SK-N-SH treated with all-trans-retinoic acid at 6 μM for 48 hours (cell line): ENCODE data around the gene CHID1.

Experiments used
- ATAC-seq: fragments of 200-7000 bp; cut with Tn5 transposase; 3 replicates; pipeline ENCODE4 v1.9.1; 2020; ENCODE audit warnings: mild to moderate bottlenecking, moderate library complexity
- ARNTL ChIP-seq: fragments of 450-650 bp; formaldehyde crosslinking; IDR thresholded peaks from 2 replicates; pipeline ENCODE4 v1.5.0; 2020; ENCODE audit warnings: low read depth, mild to moderate bottlenecking, moderate library complexity, borderline replicate concordance
- BACH2 ChIP-seq: fragments of 250-450 bp; sonication (Bioruptor Pico); IDR thresholded peaks from 2 replicates; pipeline ENCODE4 v1.9.0; 2021; ENCODE audit warnings: mild to moderate bottlenecking, borderline replicate concordance
- CREB5 ChIP-seq: fragments of 250-450 bp; sonication (Bioruptor Pico); IDR thresholded peaks from 2 replicates; pipeline ENCODE4 v1.5.1; 2020; ENCODE audit warnings: low read depth, mild to moderate bottlenecking, moderate library complexity
- CSDC2 ChIP-seq: fragments of 250-450 bp; sonication (Bioruptor Pico); IDR thresholded peaks from 2 replicates; pipeline ENCODE4 v1.5.0; 2020; ENCODE audit warnings: mild to moderate bottlenecking, moderate library complexity
- CSRNP3 ChIP-seq: fragments of 250-450 bp; sonication (Bioruptor Pico); IDR thresholded peaks from 2 replicates; pipeline ENCODE4 v1.5.1; 2021; ENCODE audit warnings: mild to moderate bottlenecking, moderate library complexity
- ESRRG ChIP-seq: fragments of 250-450 bp; sonication (Bioruptor Pico); IDR thresholded peaks from 2 replicates; pipeline ENCODE4 v1.6.1; 2021; ENCODE audit warnings: mild to moderate bottlenecking
- GLIS3 ChIP-seq: fragments of 250-450 bp; sonication (Bioruptor Pico); IDR thresholded peaks from 2 replicates; pipeline ENCODE4 v1.5.0; 2020; ENCODE audit warnings: mild to moderate bottlenecking, moderate library complexity
- ISL1 ChIP-seq: fragments of 250-450 bp; sonication (Bioruptor Pico); IDR thresholded peaks from 2 replicates; pipeline ENCODE4 v2.1.2; 2022; ENCODE audit warnings: mild to moderate bottlenecking, moderate library complexity
- OSR1 ChIP-seq: fragments of 250-450 bp; sonication (Bioruptor Pico); IDR thresholded peaks from 2 replicates; pipeline ENCODE4 v1.8.0; 2022; ENCODE audit warnings: moderate library complexity, mild to moderate bottlenecking, inconsistent platforms
- PATZ1 ChIP-seq: fragments of 250-450 bp; sonication (Bioruptor Pico); IDR thresholded peaks from 2 replicates; pipeline ENCODE4 v1.8.0; 2020; ENCODE audit warnings: mild to moderate bottlenecking, moderate library complexity, borderline replicate concordance
- POU6F1 ChIP-seq: fragments of 250-450 bp; sonication (Bioruptor Pico); IDR thresholded peaks from 2 replicates; pipeline ENCODE4 v1.8.0; 2021; ENCODE audit warnings: low read depth, mild to moderate bottlenecking, moderate library complexity, borderline replicate concordance
- PPARA ChIP-seq: fragments of 250-450 bp; sonication (Bioruptor Pico); IDR thresholded peaks from 2 replicates; pipeline ENCODE4 v1.5.0; 2020; ENCODE audit warnings: mild to moderate bottlenecking, borderline replicate concordance
- RARB ChIP-seq: fragments of 250-450 bp; sonication (Bioruptor Pico); IDR thresholded peaks from 2 replicates; pipeline ENCODE4 v1.8.0; 2021; ENCODE audit warnings: mild to moderate bottlenecking, moderate library complexity
- SNAI2 ChIP-seq: fragments of 250-450 bp; sonication (Bioruptor Pico); IDR thresholded peaks from 2 replicates; pipeline ENCODE4 v1.5.0; 2020; ENCODE audit warnings: mild to moderate bottlenecking, moderate library complexity
- TSHZ2 ChIP-seq: fragments of 250-450 bp; sonication (Bioruptor Pico); IDR thresholded peaks from 2 replicates; pipeline ENCODE4 v1.5.0; 2020; ENCODE audit warnings: mild to moderate bottlenecking, moderate library complexity
- ZC3H10 ChIP-seq: fragments of 250-450 bp; sonication (Bioruptor Pico); IDR thresholded peaks from 2 replicates; pipeline ENCODE4 v1.5.1; 2021; ENCODE audit warnings: mild to moderate bottlenecking, moderate library complexity
- ZFP3 ChIP-seq: fragments of 250-450 bp; sonication (Bioruptor Pico); IDR thresholded peaks from 2 replicates; pipeline ENCODE4 v1.5.0; 2020; ENCODE audit warnings: mild to moderate bottlenecking, moderate library complexity
- ZFP30 ChIP-seq: fragments of 450-650 bp; formaldehyde crosslinking; IDR thresholded peaks from 2 replicates; pipeline ENCODE4 v1.5.0; 2022; ENCODE audit warnings: mild to moderate bottlenecking, moderate library complexity
- ZNF565 ChIP-seq: fragments of 450-650 bp; formaldehyde crosslinking; conservative IDR thresholded peaks from 2 replicates; pipeline ENCODE4 v1.5.0; 2020; ENCODE audit warnings: low read depth, mild to moderate bottlenecking, moderate library complexity
- ZNF70 ChIP-seq: fragments of 450-650 bp; formaldehyde crosslinking; IDR thresholded peaks from 2 replicates; pipeline ENCODE4 v1.5.0; 2020; ENCODE audit warnings: mild to moderate bottlenecking, moderate library complexity
- ZNF8 ChIP-seq: fragments of 450-650 bp; formaldehyde crosslinking; IDR thresholded peaks from 2 replicates; pipeline ENCODE4 v1.5.0; 2020; ENCODE audit warnings: mild to moderate bottlenecking, moderate library complexity

Gene CHID1

GRCh38 chr11:824942-825341 lies 85.7 kb downstream of the CHID1 start:
- TF ChIP-seq POU6F1 (CRISPR knock-in tag) (no peak), ISL1 (CRISPR knock-in tag) (no peak), RARB (CRISPR knock-in tag) (no peak), ZFP3 (CRISPR knock-in tag) (no peak), SNAI2 (CRISPR knock-in tag) (no peak), TSHZ2 (no peak)
- ATAC-seq = no peak

GRCh38 chr11:824292-824880 lies 86.2 kb downstream of the CHID1 start:
- TF ChIP-seq CREB5 (CRISPR knock-in tag) (no peak), ZNF70 (no peak), SNAI2 (CRISPR knock-in tag) (no peak), PPARA (CRISPR knock-in tag) (no peak), POU6F1 (CRISPR knock-in tag) (no peak), OSR1 (CRISPR knock-in tag) (no peak), GLIS3 (CRISPR knock-in tag) (no peak), TSHZ2 (no peak), CSDC2 (no peak), ISL1 (CRISPR knock-in tag) (no peak), ZFP30 (CRISPR knock-in tag) (no peak), PATZ1 (no peak), ZNF565 (CRISPR knock-in tag) (no peak), ARNTL (CRISPR knock-in tag) (no peak), ZC3H10 (CRISPR knock-in tag) (no peak), ZNF8 (CRISPR knock-in tag) (no peak), BACH2 (CRISPR knock-in tag) (no peak), ESRRG (CRISPR knock-in tag) (no peak), ZFP3 (CRISPR knock-in tag) (no peak), CSRNP3 (CRISPR knock-in tag) (no peak)
- ATAC-seq = no peak
